ENCODE measurements around the gene TSPAN18. TPM values are rescaled to one million over a fixed set of nuclear protein-coding genes. Genes with fewer than 3 reads are reported as not detected.

Gene TSPAN18
- total RNA-seq, 1 experiment from 2014 or later = 31.5 TPM

- Histone ChIP-seq H3K27ac (no peak overlapping the region), H3K4me3 (no peak overlapping the region), H3K36me3 (no peaks in the 10 kb centered on the region), H3K27me3 (no peaks in the 10 kb centered on the region), H3K4me1 (0 out of 2 replicates have a peak, but pooled peaks cover 3% of the 10 kb centered on the region), H3K9me3 (replicated peaks) (no peaks in the 10 kb centered on the region)
- no peak for DNase-seq
These were observed 213.6 kb downstream of the TSPAN18 start for GRCh38 chr11:44940404-44940803.

GRCh38 chr11:44940835-44941234, 214.1 kb downstream of the TSPAN18 start:
- Histone ChIP-seq H3K9me3 (replicated peaks) (no peaks in the 10 kb centered on the region), H3K27ac (no peak overlapping the region), H3K4me3 (no peak overlapping the region), H3K36me3 (no peaks in the 10 kb centered on the region), H3K4me1 (0 out of 2 replicates have a peak, but pooled peaks cover 3% of the 10 kb centered on the region), H3K27me3 (no peaks in the 10 kb centered on the region)
- no peak for DNase-seq

GRCh38 chr11:44941259-44942021, 214.7 kb downstream of the TSPAN18 start:
- Histone ChIP-seq H3K9me3 (replicated peaks) (no peaks in the 10 kb centered on the region), H3K27ac (no peak overlapping the region), H3K36me3 (no peaks in the 10 kb centered on the region), H3K4me3 (no peak overlapping the region), H3K4me1 (0 out of 2 replicates have a peak, but pooled peaks cover 3% of the 10 kb centered on the region), H3K27me3 (no peaks in the 10 kb centered on the region)
- no peak for DNase-seq

GRCh38 chr11:44942029-44942955, 215.5 kb downstream of the TSPAN18 start:
- Histone ChIP-seq H3K27me3 (no peaks in the 10 kb centered on the region), H3K27ac (no peak overlapping the region), H3K4me3 (no peak overlapping the region), H3K9me3 (replicated peaks) (no peaks in the 10 kb centered on the region), H3K4me1 (0 out of 2 replicates have a peak, but pooled peaks cover 3% of the 10 kb centered on the region), H3K36me3 (no peaks in the 10 kb centered on the region)
- no peak for DNase-seq

GRCh38 chr11:44943118-44943517, 216.4 kb downstream of the TSPAN18 start:
- Histone ChIP-seq H3K4me3 (no peak overlapping the region), H3K27me3 (no peaks in the 10 kb centered on the region), H3K36me3 (no peaks in the 10 kb centered on the region), H3K9me3 (replicated peaks) (no peaks in the 10 kb centered on the region), H3K27ac (no peak overlapping the region), H3K4me1 (0 out of 2 replicates have a peak, but pooled peaks cover 3% of the 10 kb centered on the region)
- DNase-seq = no peak

GRCh38 chr11:44943696-44944095, 216.9 kb downstream of the TSPAN18 start:
- no peaks in the 10 kb centered on the region for H3K36me3 ChIP-seq
- H3K27me3 ChIP-seq = no peaks in the 10 kb centered on the region
- DNase-seq = no peak
- H3K27ac ChIP-seq = no peak overlapping the region
- H3K4me3 ChIP-seq = no peak overlapping the region
- no peaks in the 10 kb centered on the region for H3K9me3 ChIP-seq (replicated peaks)
- 0 out of 2 replicates have a peak, but pooled peaks cover 3% of the 10 kb centered on the region for H3K4me1 ChIP-seq

GRCh38 chr11:44944181-44944852, 217.6 kb downstream of the TSPAN18 start:
- no peaks in the 10 kb centered on the region for H3K36me3 ChIP-seq
- H3K27me3 ChIP-seq = no peaks in the 10 kb centered on the region
- H3K4me3 ChIP-seq = no peak overlapping the region
- H3K4me1 ChIP-seq = 0 out of 2 replicates have a peak, but pooled peaks cover 3% of the 10 kb centered on the region
- H3K9me3 ChIP-seq (replicated peaks) = no peaks in the 10 kb centered on the region
- no peak for DNase-seq
- H3K27ac ChIP-seq = no peak overlapping the region

- H3K4me1 ChIP-seq = 0 out of 2 replicates have a peak, but pooled peaks cover 3% of the 10 kb centered on the region
- no peak for DNase-seq
- no peak overlapping the region for H3K27ac ChIP-seq
These were observed 218.1 kb downstream of the TSPAN18 start for GRCh38 chr11:44944853-44945235.

GRCh38 chr11:44945666-44946065, 218.9 kb downstream of the TSPAN18 start:
- Histone ChIP-seq H3K27me3 (no peaks in the 10 kb centered on the region), H3K4me3 (no peak overlapping the region), H3K27ac (no peak overlapping the region), H3K36me3 (no peaks in the 10 kb centered on the region), H3K4me1 (0 out of 2 replicates have a peak, but pooled peaks cover 3% of the 10 kb centered on the region), H3K9me3 (replicated peaks) (no peaks in the 10 kb centered on the region)
- DNase-seq = no peak

More at GRCh38 chr11:44944853-44945235, 218.1 kb downstream of the TSPAN18 start:
- H3K4me3 ChIP-seq = no peak overlapping the region
- no peaks in the 10 kb centered on the region for H3K9me3 ChIP-seq (replicated peaks)
- H3K27me3 ChIP-seq = no peaks in the 10 kb centered on the region
- H3K36me3 ChIP-seq = no peaks in the 10 kb centered on the region

GRCh38 chr11:44946263-44946662, 219.5 kb downstream of the TSPAN18 start:
- Histone ChIP-seq H3K9me3 (replicated peaks) (no peaks in the 10 kb centered on the region), H3K27ac (no peak overlapping the region), H3K4me3 (no peak overlapping the region), H3K4me1 (0 out of 2 replicates have a peak, but pooled peaks cover 3% of the 10 kb centered on the region), H3K36me3 (no peaks in the 10 kb centered on the region), H3K27me3 (no peaks in the 10 kb centered on the region)
- no peak for DNase-seq

- 0 out of 2 replicates have a peak, but pooled peaks cover 2% of the 10 kb centered on the region for H3K4me1 ChIP-seq
- H3K27ac ChIP-seq = no peak overlapping the region
These were observed 220.4 kb downstream of the TSPAN18 start for GRCh38 chr11:44947114-44947513.

GRCh38 chr11:44948155-44948554, 221.4 kb downstream of the TSPAN18 start:
- Histone ChIP-seq H3K9me3 (replicated peaks) (no peaks in the 10 kb centered on the region), H3K4me1 (peaks cover 5% of the 10 kb centered on the region), H3K27me3 (no peaks in the 10 kb centered on the region), H3K27ac (no peak overlapping the region), H3K36me3 (no peaks in the 10 kb centered on the region), H3K4me3 (no peak overlapping the region)
- no peak for DNase-seq

More at GRCh38 chr11:44947114-44947513, 220.4 kb downstream of the TSPAN18 start:
- no peaks in the 10 kb centered on the region for H3K27me3 ChIP-seq
- H3K9me3 ChIP-seq (replicated peaks) = no peaks in the 10 kb centered on the region
- no peak overlapping the region for H3K4me3 ChIP-seq
- no peak for DNase-seq
- no peaks in the 10 kb centered on the region for H3K36me3 ChIP-seq

- Histone ChIP-seq H3K27ac (peak overlapping the region; percentile 4; the same call in 1 of the 2 replicates), H3K4me1 (peaks cover 6% of the 10 kb centered on the region), H3K36me3 (no peaks in the 10 kb centered on the region), H3K27me3 (no peaks in the 10 kb centered on the region), H3K9me3 (replicated peaks) (no peaks in the 10 kb centered on the region), H3K4me3 (peak overlapping the region; percentile 65)
- DNase-seq = peak in 1 of 2 experiments; percentile 39
These were observed 222.6 kb downstream of the TSPAN18 start for GRCh38 chr11:44949160-44950030.

Data from SJCRH30 (cell line).